Measurements from ENCODE around the gene FAM13A. TPM values are rescaled to one million over a fixed set of nuclear protein-coding genes. Genes with fewer than 3 reads are reported as not detected.
"Not testable (repeated sequence)": the region's sequence is repeated elsewhere in the genome, so short reads cannot be mapped to it uniquely, and the experiment has no call there.

Gene FAM13A
- total and polyA plus RNA-seq, 3 donors from 2014 or later = 30.7 to 123 (median 109) TPM

DNA sequence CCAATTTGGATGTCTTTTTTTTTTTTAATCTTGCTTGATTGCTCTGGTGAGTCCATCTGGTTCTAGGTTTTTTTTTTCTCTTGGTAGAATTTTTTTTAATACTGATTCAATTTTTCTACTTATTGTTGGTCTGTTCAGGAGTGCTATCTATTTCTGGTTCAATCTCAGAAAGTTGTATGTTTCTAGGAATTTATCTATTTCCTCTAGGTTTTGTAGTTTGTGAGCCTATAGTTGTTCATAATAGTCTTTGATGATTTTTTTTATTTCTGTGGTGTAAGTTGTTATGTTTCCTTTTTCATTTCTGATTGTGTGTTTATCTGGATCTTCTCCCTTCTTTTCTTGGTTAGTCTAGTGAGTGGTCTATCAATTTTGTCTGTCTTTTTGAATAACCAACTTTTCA is 129.6 kb downstream of the FAM13A start:
- Histone ChIP-seq H3K27me3 (no peaks in the 10 kb centered on the region), H3K36me3 (ENCODE audit: low read depth, missing control alignments) (no peaks in the 10 kb centered on the region), H3K27ac (no peak overlapping the region), H3K4me1 (no peaks in the 10 kb centered on the region), H3K4me3 (no peak overlapping the region), H3K9me3 (no peaks in the 10 kb centered on the region)
- intact Hi-C loops (cut with DNase I; ENCODE audit: low total_unique reads) = no loop called here
- TF ChIP-seq CTCF (IDR thresholded peaks at IDR 0.05) (no peak), POLR2A (IDR thresholded peaks at IDR 0.05) (no peak)
- DNase-seq = no peak

- H3K4me1 ChIP-seq = no peaks in the 10 kb centered on the region
- H3K27ac ChIP-seq = no peak overlapping the region
- DNase-seq = no peak
- no peaks in the 10 kb centered on the region for H3K36me3 ChIP-seq (ENCODE audit: low read depth, missing control alignments)
- H3K27me3 ChIP-seq = no peaks in the 10 kb centered on the region
- H3K4me3 ChIP-seq = no peak overlapping the region
- TF ChIP-seq CTCF (IDR thresholded peaks at IDR 0.05) (no peak), POLR2A (IDR thresholded peaks at IDR 0.05) (no peak)
- H3K9me3 ChIP-seq = no peaks in the 10 kb centered on the region
- intact Hi-C loops (cut with DNase I; ENCODE audit: low total_unique reads) = no loop called here
These were observed 137.9 kb downstream of the FAM13A start for GRCh38 chr4:88919056-88919455.

- H3K4me1 ChIP-seq; DNase-seq; H3K27me3 ChIP-seq; H3K9me3 ChIP-seq; H3K36me3 ChIP-seq (ENCODE audit: low read depth, missing control alignments); H3K27ac ChIP-seq; H3K4me3 ChIP-seq; intact Hi-C loops (cut with DNase I; ENCODE audit: low total_unique reads): not testable (repeated sequence)
These were observed 143.8 kb downstream of the FAM13A start for GRCh38 chr4:88913181-88913580.

DNA sequence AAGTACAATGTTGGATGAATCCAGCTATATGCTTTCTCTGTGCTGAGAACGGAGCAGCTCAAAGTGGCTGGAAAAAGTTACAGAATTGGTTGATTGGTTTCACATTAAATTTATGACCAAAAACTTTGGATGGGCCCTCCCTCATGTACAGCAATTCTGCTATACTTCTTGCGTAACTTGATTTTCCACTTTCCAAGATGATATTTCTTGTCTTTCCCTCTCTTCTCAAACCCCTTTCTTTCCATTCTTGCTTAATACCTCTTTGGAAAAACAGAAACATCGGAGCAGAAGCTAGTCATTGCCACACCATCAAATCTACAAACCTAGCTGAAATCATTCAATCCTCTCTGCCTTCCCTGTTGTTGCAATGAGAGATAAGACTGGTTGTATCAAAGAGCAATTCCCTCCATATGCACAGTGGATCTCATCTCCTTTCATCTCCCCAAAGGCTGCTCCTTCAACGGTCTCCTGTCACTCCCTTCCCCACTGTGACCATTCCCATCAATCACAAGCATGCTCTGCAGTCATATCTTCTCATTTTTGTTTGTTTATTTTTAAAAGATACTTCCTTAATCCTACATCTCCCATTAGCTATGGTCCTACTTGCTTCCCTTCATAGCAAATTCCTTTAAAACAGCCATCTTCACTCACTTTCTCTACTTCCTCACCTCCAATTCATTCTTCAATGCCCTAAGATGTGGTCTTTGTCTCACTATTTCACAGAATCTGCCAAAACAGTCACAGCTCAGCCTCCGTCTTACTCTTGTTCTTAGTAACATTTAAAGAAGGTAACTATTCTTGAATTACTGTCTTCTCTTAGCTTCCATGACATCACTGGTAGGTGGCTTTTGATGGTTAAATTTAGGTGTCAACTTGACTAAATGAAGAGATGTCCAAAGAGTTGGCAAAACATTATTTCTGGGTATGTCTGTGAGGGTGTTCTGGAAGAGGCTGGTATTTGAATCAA is 145.5 kb downstream of the FAM13A start:
- H3K27ac ChIP-seq = no peak overlapping the region
- no peak for DNase-seq
- no peaks in the 10 kb centered on the region for H3K9me3 ChIP-seq
- H3K36me3 ChIP-seq (ENCODE audit: low read depth, missing control alignments) = no peaks in the 10 kb centered on the region
- no peak for TF ChIP-seq CTCF (IDR thresholded peaks at IDR 0.05)
- TF ChIP-seq POLR2A (IDR thresholded peaks at IDR 0.05) = no peak
- H3K4me1 ChIP-seq = no peaks in the 10 kb centered on the region
- WGBS, 2 donors = 92 to 97% methylated on average over 5 of the region's 5 CpGs
- H3K4me3 ChIP-seq = no peak overlapping the region
- intact Hi-C loops (cut with DNase I; ENCODE audit: low total_unique reads) = no loop called here
- no peaks in the 10 kb centered on the region for H3K27me3 ChIP-seq

- intact Hi-C loops (cut with DNase I; ENCODE audit: low total_unique reads) = no loop called here
- WGBS, 2 donors = 65 to 98% methylated on average over 2 of the region's 2 CpGs
- no peaks in the 10 kb centered on the region for H3K4me1 ChIP-seq
- no peaks in the 10 kb centered on the region for H3K9me3 ChIP-seq
- no peak for DNase-seq
- no peak overlapping the region for H3K27ac ChIP-seq
- H3K4me3 ChIP-seq = no peak overlapping the region
- TF ChIP-seq CTCF (IDR thresholded peaks at IDR 0.05) (no peak), POLR2A (IDR thresholded peaks at IDR 0.05) (no peak)
- no peaks in the 10 kb centered on the region for H3K27me3 ChIP-seq
- no peaks in the 10 kb centered on the region for H3K36me3 ChIP-seq (ENCODE audit: low read depth, missing control alignments)
These were observed 146.9 kb downstream of the FAM13A start for GRCh38 chr4:88910101-88910500.
